Endothelial cell of umbilical vein (primary cell): Measurements from ENCODE around the gene TAS2R10.

ENCODE experiments used
- TF ChIP-seq, protein P1 (sequence below), 2 donors: IDR thresholded peaks; 1 replicate in 1 of 2; 2 replicates in 1 of 2; pipeline ENCODE4 v1.5.1; 2011; ENCODE audit warnings: low read length in 2 of 2, mild to moderate bottlenecking in 2 of 2, moderate library complexity in 2 of 2, control low read depth in 1 of 2, inconsistent platforms in 1 of 2, low read depth in 1 of 2; ENCODE audit not compliant: insufficient read depth in 1 of 2; ENCODE audit errors: extremely low read depth in 1 of 2
- TF ChIP-seq, protein P2 (sequence below): IDR thresholded peaks from 2 replicates; pipeline ENCODE4 v1.6.1; 2011; ENCODE audit not compliant: insufficient read depth, insufficient read length

DNA sequence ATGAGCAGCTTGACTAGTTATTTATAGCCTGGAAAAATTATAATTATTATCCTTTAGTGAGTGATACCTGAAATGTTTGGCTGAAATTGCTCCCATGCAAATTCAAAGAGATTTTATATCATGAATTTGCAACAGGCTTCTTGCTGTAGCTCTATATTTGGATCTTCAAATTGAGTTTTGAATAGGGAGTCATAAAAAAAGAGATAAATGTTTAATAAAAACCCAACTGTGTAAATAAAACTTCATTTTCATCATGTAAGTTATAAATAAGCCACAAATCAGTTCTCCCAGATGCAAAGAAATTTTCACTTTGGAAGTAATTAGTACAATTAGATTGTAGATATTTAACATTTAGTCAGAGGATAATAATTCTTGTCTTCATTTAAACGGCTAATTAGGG is 19.0 kb downstream of the TAS2R10 start, which contains the start of gene TAS2R8:
- TF ChIP-seq, protein P1, sequence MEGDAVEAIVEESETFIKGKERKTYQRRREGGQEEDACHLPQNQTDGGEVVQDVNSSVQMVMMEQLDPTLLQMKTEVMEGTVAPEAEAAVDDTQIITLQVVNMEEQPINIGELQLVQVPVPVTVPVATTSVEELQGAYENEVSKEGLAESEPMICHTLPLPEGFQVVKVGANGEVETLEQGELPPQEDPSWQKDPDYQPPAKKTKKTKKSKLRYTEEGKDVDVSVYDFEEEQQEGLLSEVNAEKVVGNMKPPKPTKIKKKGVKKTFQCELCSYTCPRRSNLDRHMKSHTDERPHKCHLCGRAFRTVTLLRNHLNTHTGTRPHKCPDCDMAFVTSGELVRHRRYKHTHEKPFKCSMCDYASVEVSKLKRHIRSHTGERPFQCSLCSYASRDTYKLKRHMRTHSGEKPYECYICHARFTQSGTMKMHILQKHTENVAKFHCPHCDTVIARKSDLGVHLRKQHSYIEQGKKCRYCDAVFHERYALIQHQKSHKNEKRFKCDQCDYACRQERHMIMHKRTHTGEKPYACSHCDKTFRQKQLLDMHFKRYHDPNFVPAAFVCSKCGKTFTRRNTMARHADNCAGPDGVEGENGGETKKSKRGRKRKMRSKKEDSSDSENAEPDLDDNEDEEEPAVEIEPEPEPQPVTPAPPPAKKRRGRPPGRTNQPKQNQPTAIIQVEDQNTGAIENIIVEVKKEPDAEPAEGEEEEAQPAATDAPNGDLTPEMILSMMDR (IDR thresholded peaks at IDR 0.05; ENCODE audit: extremely low read depth in 1 of 2, insufficient read depth in 1 of 2, low read depth in 1 of 2, low read length in 2 of 2): no peak
- TF ChIP-seq, protein P2, sequence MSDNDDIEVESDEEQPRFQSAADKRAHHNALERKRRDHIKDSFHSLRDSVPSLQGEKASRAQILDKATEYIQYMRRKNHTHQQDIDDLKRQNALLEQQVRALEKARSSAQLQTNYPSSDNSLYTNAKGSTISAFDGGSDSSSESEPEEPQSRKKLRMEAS: no peak
